Measurements from ENCODE around the gene DESI2. TPM values are rescaled to one million over a fixed set of nuclear protein-coding genes. Genes with fewer than 3 reads are reported as not detected.
"Not testable (repeated sequence)": the region's sequence is repeated elsewhere in the genome, so short reads cannot be mapped to it uniquely, and the experiment has no call there.

Gene DESI2
- total RNA-seq, 1 donor from 2014 or later, result 8.4 TPM

DNA sequence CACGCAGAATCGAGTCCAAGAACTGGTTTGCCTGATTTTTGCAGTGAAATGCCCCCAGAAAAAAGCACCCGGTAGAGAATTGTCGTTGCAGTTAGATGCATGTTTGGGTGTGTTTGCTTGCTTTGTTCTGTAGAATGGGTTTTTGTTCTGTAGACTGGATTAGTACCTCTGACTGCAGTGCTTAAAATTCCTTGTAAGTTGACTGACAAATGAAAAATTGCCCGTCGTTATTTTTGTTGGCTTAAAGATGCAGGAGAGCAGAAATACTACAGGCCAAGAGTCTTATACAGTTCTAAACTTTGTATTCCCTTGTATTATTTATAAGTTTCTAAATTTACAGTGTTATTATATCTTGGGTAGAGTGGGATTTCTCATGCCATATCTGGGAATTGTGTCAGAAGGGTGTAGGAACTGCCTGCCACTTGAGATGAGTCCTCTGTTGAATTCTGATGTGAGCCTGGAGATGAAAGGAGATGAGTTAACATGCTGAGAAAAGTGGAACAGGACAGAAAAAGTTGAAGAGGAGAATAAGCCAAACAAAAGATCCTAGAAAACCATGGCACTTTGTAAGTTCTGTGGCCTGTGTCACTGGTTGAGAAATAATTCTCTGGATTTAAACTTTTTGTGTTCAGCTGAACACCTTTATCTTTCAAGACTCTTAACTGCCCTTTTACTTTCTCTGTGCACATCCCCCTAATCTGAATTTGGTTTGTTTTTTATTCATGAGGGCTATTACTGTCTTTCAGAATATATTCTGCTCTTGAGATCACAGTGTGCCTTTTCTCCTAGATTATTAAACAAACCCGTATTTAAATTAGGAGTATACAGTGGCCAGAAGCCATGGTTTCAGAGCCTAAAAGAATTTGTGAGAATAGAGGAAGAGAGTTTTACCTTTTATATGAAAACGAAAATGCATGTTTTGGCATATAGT is 1.4 kb downstream of the DESI2 start:
- ATAC-seq, result no peak
- no peak for DNase-seq (ENCODE audit: low spot score)

DNA sequence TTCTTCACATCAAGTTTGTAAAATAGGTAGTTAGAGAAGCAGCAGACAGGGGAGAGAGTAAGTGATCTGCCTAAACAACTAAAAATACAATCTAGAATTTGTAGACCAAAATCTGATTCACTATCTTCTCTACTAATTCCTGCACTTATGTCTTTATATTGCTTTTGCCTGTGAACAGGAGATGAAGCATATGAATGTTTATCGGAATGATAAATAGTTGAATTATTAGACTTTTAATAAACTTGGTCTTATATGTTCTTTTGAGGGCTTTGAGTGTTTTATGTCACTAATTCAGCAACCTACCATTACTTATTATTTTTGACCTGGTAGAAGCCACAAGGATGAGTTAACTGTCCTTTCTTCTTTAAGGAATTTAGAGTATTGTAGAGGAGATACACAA is 2.3 kb downstream of the DESI2 start:
- DNase-seq (ENCODE audit: low spot score) (no peak), ATAC-seq (no peak)

DNA sequence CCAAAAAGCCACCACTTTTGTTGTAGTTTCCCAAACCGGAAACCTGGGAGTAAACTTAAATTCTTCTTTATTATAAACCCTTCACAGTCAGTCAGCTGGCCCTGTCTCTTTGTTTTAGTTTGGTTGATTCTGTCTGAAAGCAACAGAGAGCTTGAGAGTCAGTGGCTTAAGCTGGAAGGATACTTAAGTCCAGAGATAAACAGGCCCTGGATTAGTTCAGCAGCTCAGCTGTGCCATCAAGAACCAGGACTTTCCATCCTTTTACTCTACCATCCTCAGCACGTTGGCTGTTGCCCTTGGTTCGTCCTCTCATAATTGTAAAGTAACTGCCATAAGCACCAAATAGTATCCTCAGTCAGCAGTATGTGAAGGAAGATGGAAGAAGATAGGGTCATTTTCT is 4.5 kb downstream of the DESI2 start:
- ATAC-seq, result no peak
- no peak for DNase-seq (ENCODE audit: low spot score)

DNA sequence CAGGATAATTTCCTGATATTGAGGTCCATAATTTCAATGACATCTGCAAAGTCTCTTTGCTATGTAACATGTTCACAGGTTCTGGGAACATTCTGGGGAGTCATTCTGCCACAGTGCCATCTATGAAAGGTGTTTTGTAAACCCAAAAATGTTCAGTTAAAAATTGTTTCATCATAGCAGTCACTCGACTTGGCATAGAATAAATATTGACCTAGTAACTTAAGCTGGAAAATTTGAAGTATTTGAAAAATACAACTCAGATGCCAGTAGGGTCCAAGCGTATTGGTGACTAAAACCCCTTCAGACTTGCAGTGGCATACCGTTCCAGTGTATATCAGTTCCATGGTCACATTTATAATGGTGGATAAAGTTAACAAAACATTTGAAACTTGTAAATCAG is 6.8 kb downstream of the DESI2 start:
- ATAC-seq, result peak; percentile 71
- no peak for DNase-seq (ENCODE audit: low spot score)

DNA sequence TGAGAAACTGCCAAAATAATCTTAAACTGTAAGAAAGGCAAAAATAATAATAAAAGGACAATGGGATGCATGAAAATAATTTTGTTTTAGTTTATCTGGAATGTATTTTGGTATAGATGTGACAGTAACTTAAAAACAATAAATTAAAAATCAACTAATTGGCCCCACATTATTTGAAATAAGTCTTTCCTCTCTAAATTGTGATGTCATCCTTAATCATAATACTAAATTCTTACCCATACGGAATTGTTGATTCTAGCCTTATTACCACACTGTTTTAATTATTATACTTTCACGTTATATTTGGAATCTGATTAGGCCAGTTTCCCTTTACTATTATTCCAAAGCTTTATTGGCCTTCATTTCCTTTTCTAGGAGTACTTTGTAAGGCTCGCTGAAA is 7.7 kb downstream of the DESI2 start:
- no peak for DNase-seq (ENCODE audit: low spot score)
- no peak for ATAC-seq

DNA sequence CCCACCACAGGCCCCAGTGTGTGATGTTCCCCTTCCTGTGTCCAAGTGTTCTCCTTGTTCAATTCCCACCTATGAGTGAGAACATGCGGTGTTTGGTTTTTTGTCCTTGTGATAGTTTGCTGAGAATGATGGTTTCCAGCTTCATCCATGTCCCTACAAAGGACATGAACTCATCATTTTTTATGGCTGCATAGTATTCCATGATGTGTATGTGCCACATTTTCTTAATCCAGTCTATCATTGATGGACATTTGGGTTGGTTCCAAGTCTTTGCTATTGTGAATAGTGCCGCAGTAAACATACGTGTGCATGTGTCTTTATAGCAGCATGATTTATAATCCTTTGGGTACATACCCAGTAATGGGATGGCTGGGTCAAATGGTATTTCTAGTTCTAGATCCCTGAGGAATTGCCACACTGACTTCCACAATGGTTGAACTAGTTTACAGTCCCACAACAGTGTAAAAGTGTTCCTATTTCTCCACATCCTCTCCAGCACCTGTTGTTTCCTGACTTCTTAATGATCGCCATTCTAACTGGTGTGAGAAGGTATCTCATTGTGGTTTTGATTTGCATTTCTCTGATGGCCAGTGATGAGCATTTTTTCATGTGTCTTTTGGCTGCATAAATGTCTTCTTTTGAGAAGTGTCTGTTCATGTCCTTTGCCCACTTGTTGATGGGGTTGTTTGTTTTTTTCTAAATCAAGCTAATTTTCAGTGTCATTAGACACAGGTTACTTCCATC is 8.8 kb downstream of the DESI2 start:
- ATAC-seq, result not testable (repeated sequence)

DNA sequence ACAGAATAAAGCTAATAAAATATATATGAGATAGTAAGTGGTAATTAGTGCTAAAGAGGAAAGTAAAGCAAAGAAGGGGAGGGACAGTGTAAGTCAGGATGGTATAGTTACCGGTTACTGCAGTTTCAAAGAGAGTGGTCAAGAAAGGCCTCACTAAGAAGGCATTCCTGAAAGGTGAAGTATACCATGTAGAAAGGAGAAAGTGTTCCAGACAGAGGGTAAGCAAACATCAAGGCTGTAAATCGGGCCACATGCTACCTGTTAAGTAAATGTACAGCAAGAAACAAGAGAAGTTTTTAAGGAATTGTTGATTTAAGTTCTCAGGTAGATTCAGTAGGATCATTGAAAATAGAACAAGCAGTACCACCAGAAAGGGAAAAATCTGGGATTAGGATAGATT is 9.7 kb downstream of the DESI2 start:
- DNase-seq (ENCODE audit: low spot score) (no peak), ATAC-seq (no peak)

More for the DNA sequence above, 8.8 kb downstream of the DESI2 start:
- DNase-seq (ENCODE audit: low spot score), result not testable (repeated sequence)

DNA sequence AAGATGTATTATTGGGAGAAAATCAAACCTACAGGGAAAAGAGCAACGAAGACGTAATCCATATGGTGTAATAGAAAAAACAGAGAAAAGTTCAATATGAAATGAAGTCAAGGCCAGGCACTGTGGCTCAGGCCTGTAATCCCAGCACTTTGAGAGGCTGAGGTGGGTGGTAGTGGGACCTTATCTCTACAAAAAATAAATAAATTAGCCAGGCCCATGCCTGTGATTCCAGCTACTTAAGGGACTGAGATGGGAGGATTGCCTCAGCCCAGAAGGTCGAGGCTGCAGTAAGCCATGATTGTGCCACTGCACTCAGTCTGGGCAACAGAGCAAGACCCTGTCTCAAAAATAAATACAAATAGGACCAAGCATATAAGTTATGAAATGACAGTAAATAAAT is 11.4 kb downstream of the DESI2 start:
- DNase-seq (ENCODE audit: low spot score), result no peak
- ATAC-seq, result no peak

DNA sequence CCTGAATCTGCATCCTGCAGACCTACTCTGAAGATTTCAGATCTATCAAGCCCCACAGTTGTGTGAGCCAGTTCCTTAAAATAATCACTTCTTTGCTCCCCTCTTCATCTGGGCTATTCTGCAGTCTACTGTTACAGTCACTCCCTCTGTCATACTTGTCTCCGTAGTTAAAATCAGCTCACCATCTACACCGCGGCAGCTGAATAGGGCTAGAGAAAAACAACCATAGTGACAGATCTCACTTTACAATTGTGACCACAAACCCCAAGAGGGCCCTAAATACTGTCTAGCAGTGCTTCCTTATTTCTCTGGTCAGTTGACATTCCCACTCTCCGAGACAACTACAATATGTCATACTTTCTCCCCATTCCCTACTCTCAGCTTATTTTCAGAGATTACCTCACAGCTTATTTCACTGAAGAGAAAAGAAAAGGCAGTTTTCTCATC is 12.9 kb downstream of the DESI2 start:
- DNase-seq (ENCODE audit: low spot score) (no peak), ATAC-seq (no peak)

DNA sequence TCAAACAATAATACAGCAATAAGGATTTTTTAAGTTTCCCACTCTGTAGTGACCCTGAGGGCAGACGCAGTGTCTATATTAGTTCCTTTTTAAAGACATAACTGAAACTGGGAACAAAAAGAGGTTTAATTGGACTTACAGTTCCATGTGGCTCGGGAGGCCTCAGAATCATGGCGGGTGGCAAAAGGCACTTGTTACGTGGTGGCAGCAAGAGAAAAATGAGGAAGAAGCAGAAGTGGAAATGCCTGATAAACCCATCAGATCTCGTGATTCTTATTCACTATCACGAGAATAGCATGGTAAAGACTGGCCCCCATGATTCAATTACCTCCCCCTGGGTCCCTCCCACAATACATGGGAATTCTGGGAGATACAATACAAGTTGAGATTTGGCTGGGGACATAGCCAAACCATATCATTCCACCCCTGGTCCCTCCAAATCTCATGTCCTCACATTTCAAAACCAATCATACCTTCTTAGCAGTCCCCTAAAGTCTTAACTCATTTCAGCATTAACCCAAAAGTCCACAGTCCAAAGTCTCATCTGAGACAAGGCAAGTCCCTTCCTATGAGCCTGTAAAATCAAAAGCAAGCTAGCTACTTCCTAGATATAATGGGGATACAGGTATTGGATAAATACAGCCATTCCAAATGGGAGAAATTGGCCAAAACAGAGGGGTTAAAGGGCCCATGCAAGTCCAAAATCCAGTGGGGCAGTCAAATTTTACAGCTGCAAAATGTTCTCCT is 13.9 kb downstream of the DESI2 start:
- not testable (repeated sequence) for DNase-seq (ENCODE audit: low spot score)

DNA sequence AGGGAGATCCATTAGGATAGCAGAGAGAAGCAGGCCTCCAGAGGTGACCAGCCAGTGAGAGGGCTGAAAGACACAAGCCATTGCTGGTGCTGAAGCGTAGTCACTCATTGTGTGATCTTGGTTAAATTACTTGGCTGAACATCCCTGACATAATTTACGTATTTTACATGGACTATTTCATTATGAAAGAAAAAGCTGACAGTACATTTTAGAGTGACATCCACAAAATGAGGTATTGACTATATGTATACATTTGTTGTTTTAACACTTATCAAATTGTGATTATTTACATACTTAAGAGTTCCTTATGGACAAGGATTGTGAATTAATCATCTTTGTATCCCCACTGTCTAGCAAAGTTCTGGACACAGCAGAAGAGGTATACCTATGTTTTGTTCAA is 14.9 kb downstream of the DESI2 start:
- ATAC-seq (no peak), DNase-seq (ENCODE audit: low spot score) (no peak)

More for the DNA sequence above, 13.9 kb downstream of the DESI2 start:
- not testable (repeated sequence) for ATAC-seq

DNA sequence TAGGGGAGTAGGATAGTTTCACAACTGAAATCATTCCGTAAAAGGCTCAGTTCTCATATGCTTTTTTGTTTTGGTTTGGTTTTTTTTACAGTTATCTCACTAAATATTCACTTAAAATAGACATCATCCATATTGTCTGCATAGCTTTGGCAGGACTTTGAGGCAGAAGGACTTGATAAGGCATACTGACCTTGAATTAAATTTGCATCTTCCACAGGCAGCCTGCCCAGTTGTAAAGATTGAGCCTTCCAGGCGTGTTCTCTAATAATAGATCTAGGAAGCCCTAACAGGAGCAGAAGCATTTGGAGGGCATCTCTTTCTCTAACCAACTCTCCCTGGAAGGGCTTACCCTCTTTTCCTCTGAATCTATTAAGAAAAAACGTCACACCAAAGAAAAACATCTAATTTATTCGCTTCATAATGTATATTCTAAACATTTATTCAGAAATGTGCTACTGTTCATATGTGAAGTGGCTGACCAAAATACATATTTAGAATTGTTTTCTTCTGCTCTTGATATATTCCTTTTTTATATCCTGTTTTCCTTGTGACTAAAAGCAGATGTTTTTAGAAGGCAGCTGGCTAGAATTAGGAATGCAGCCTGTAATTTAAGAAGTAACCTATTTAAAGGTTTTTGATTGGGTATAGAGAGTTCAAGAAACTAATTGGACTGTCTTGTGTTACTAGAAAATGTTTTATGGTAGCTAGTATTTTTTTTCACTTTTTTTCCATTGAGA is 20.2 kb downstream of the DESI2 start:
- peak; percentile 41 for ATAC-seq
- DNase-seq (ENCODE audit: low spot score), result no peak

DNA sequence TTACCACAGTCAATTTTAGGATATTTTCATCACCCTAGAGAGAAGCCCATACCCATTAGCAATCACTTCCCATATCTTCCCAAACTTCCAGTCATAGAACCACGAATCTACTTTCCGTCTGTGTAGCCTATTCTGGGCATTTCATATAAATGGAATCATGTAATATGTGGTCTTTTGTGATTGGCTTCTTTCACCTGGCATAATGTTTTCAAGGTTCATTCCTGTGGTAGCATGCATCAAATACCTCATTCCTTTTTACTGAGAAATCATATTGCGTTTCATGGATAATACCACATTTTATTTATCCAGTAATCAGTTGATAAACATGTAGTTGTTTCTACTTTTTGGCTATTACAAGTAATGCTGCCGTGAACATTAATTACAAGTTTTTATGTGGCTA is 21.5 kb downstream of the DESI2 start:
- ATAC-seq (no peak), DNase-seq (ENCODE audit: low spot score) (no peak)

DNA sequence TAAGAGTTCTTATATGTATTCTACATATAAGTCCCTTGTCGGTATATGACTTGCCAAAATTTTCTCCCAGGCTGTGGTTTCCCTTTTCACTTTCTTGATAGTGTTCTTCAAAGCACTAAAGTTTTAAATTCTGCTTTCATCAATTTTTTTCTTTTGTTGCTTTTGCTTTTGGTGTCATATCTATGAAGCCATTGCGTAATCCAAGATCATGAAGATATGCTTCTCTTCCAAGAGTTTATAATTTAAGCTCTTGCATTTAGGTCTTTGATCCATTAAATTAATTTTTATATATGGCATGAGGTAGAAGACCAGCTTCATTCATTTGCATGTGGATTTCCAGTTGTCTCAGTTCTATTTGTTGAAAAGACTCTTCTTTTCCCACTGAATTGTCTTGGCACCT is 22.2 kb downstream of the DESI2 start:
- no peak for ATAC-seq
- no peak for DNase-seq (ENCODE audit: low spot score)

DNA sequence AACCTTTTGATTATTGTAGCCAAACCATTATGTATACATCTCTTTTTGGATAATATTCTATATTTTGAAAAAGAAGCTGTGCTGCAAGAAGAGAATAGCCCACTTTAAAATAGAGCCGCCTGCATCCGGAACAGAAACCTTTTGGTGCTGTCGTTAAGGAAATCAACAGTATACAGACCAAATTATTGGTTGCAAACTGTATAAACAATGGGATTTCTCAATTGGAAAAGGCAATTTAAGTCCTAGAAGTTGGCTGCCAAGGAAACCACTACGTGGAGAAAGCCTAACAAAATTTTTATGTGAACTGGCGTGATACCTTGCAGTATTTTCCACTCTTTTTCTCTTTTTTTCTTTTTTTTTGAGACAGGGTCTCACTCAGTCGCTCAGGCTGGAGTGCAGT is 25.8 kb downstream of the DESI2 start:
- no peak for ATAC-seq
- no peak for DNase-seq (ENCODE audit: low spot score)

DNA sequence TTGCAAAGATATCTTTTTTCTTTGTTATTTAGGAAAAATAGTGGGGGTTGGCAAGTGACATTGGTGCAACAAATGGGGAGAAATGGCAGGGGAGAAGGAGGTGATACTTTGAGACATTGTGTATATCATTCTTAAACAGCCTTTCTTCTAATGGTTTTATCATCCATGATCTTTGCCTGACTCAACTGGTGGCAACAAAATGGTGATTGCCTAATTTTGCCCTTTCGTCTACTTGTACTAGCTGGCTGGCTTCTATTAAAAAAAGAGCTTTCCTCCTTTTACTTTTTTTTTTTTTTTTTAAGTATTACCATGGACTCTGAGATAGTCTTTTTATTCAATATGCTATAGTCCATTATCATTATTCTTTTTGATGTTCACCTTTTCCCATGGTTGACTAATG is 27.7 kb downstream of the DESI2 start:
- peak; percentile 63 for ATAC-seq

DNA sequence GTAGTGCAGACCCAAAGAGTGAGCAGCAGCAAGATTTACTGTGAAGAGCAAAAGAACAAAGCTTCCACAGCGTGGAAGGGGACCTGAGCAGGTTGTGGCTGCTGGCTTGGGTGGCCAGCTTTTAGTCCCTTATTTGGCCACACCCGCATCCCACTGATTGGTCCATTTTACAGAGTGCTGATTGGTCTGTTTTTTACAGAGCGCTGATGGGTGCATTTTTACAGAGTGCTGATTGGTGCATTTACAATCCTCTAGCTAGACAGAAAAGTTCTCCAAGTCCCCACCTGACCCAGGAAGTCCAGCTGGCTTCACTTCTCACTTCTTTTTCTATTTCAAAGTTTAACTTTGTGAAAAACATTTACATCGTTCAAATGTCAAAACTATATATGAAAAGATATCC is 29.2 kb downstream of the DESI2 start:
- ATAC-seq; DNase-seq (ENCODE audit: low spot score): not testable (repeated sequence)

More for the DNA sequence above, 27.7 kb downstream of the DESI2 start:
- no peak for DNase-seq (ENCODE audit: low spot score)

DNA sequence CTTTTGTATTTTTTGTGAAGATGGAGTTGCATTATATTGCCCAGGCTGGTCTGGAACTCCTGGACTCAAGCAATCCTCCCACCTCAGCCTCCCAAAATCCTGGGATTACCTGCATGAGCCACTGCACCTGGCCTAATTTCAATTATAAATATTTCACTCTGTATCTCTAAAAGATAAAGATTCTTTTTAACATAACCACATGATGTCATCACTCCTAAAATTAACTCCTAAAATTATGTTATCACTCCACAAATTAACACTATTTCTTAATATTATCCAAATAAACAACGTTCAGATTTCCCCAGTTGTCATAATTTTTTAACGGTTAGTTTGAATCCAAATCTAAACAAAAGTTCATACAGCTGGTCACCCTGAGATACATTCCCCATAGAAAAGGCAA is 43.0 kb downstream of the DESI2 start:
- no peak for DNase-seq (ENCODE audit: low spot score)
- no peak for ATAC-seq

DNA sequence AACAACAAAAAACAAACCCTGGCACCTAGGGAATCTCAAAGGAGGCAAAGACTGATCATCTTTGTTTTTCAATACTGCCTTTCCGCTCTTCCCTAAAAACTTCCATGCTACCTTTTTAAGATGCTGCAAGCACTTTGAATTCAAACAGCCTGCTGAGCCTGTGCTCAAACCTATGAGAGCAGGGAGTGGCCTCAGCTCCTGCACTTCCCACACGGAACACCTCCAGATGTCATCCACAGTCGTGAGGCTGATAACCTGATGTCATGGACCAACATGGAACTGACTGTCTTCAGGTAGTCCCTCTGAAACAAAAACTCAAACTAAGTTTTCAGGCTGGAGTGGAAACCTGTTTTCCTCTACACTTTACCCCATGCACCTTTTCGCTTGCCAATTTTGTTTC is 46.8 kb downstream of the DESI2 start:
- no peak for ATAC-seq

DNA sequence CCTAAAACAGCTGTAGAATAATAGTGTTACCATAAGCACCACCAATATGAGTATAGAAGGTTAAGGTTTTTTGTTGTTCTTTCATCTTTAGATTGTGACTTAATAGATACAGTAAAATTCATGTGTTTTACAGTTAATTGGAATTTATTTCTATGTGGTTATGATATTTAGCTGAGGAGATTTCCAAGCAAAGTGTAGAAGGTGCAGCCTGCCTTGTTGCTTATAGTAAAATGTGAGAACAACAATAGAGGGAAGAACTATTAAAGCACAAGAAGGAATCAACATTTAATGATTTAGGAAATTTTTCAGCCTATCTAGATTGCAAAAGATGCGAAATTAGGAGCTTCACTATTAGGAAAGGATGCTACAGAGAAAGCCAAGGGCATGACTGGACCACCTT is 47.9 kb downstream of the DESI2 start:
- DNase-seq (ENCODE audit: low spot score) (no peak), ATAC-seq (no peak)

More for the DNA sequence above, 46.8 kb downstream of the DESI2 start:
- no peak for DNase-seq (ENCODE audit: low spot score)
